ENCODE measurements around the gene ADGRA1. TPM values are rescaled to one million over a fixed set of nuclear protein-coding genes. Genes with fewer than 3 reads are reported as not detected.

The ADGRA1 gene
- total and polyA plus RNA-seq, 2 of the 8 experiments (the other 6 are each of a cell fraction or from before 2014, with no cell fraction given) = 0.17 to 0.21 TPM

DNA sequence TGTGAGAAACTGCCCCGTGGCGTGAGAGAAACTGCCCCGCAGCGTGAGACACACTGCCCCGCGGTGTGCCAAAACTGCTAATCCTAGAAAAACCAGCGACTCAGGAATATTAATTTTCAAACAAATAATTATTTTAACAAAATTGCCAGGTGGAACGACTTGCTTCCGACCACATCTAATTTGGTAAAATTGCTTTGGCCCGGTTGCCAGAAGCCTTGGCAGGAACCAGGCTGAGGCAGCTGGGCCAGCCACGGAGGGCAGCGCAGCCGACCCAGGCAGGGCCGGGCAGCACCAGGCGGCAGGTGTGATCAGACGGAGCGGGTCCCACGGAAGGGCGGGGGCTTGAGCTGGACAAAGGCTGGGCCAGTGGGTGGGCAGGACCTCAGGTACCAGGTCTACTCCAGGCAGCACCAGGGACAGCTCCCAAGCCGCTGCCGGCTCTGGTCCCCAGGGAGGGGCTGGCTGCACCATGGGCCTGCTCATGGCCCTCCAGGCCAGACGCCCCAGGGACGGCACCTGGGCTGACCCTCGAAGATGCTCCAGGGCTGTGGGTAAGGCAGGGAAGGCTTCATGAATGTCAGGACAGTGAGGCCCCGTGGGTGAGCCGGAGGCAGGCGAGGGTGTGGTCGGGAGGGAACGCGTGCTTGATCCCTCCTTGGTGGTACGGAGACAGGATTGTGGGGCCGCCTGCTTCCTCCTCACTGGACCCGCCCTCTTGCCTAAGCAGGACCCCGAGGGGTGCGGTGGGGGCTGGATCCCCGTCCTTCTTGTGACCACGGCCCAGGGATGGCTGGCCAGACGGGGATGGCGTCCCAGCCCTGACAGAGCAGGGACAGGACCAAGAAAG lies 7.7 kb upstream of the ADGRA1 start:
- FAIRE-seq = no peak
- H4K8ac ChIP-seq (ENCODE audit: extremely low read depth, insufficient read depth, low read length) = 0 out of 2 replicates have a peak overlapping the region, but pooled peaks have one; percentile 18
- H3K79me2 ChIP-seq (ENCODE audit: control insufficient read depth in 1 of 2, insufficient read depth in 2 of 2, low read length in 2 of 2) = no peaks in the 10 kb centered on the region
- no peaks in the 10 kb centered on the region for H3K79me1 ChIP-seq (ENCODE audit: low read depth, low read length)
- H3K4ac ChIP-seq (replicated peaks; ENCODE audit: insufficient read length, low read depth, low read length) = no peak overlapping the region
- TF ChIP-seq, protein P1, sequence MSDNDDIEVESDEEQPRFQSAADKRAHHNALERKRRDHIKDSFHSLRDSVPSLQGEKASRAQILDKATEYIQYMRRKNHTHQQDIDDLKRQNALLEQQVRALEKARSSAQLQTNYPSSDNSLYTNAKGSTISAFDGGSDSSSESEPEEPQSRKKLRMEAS (IDR thresholded peaks at IDR 0.05) = peak; percentile 34; the same call in 1 of the 2 replicates
- peak in 1 of 2 experiments; percentile 77; a peak in 2 of 4 replicates for TF ChIP-seq SIN3A (conservative IDR thresholded peaks at IDR 0.05 in 1 of 2, IDR thresholded peaks at IDR 0.05 in 1 of 2; ENCODE audit: low read depth in 1 of 2, low read length in 2 of 2)
- TF ChIP-seq NANOG (IDR thresholded peaks at IDR 0.05; ENCODE audit: insufficient read depth, low read depth, low read length, poor library complexity, severe bottlenecking) = no peak
- peak; percentile 78; the same call in 1 of the 2 replicates for TF ChIP-seq GABPA (IDR thresholded peaks at IDR 0.05; ENCODE audit: borderline replicate concordance, insufficient read depth, low read length)
- no peak for TF ChIP-seq POLR2A (IDR thresholded peaks at IDR 0.05; ENCODE audit: control extremely low read depth in 1 of 2, low read depth in 2 of 2, low read length in 2 of 2)
- no peak overlapping the region for H3K4me2 ChIP-seq (ENCODE audit: insufficient read depth in 1 of 2, low read depth in 2 of 2, low read length in 2 of 2)
- H3K4me3 ChIP-seq (ENCODE audit: extremely low read depth in 1 of 4, insufficient read depth in 2 of 4, low read depth in 3 of 4, low read length in 4 of 4) = no peak overlapping the region
- no peak overlapping the region for H2BK12ac ChIP-seq (ENCODE audit: low read depth, low read length)
- peaks cover 0 to 2% of the 10 kb centered on the region in 2 experiments; a peak in 1 of 4 replicates for H3K9me3 ChIP-seq (ENCODE audit: insufficient read depth in 2 of 2, low read depth in 1 of 2, low read length in 1 of 2)
- H2BK5ac ChIP-seq (ENCODE audit: low read depth, low read length) = no peak overlapping the region
- CTCF ChIA-PET (ENCODE audit: partially characterized antibody) = no interaction called here
- H3K27me3 ChIP-seq (replicated peaks in 1 of 4; ENCODE audit: control insufficient read depth in 3 of 4, extremely low read depth in 1 of 4, insufficient read depth in 3 of 4, low read length in 3 of 4) = no peaks in the 10 kb centered on the region
- H3K27ac ChIP-seq (ENCODE audit: low read depth, low read length) = no peak overlapping the region
- H3K23me2 ChIP-seq (ENCODE audit: low read depth, low read length) = no peaks in the 10 kb centered on the region
- H3K56ac ChIP-seq (replicated peaks; ENCODE audit: insufficient read length, low read depth, low read length) = no peak overlapping the region
- H3K14ac ChIP-seq (ENCODE audit: insufficient read length) = no peak overlapping the region
- no peak overlapping the region for H3K9ac ChIP-seq (replicated peaks in 1 of 4; ENCODE audit: extremely low read depth in 1 of 4, low read depth in 3 of 4, low read length in 3 of 4)
- no peak overlapping the region for H3K23ac ChIP-seq (ENCODE audit: insufficient read length)
- H2BK15ac ChIP-seq (ENCODE audit: low read length) = no peak overlapping the region
- DNase-seq (ENCODE audit: low read depth in 1 of 2, low spot score in 2 of 2) = peak in 1 of 2 experiments; percentile 87
- no peaks in the 10 kb centered on the region for H3K36me3 ChIP-seq (ENCODE audit: control insufficient read depth in 2 of 4, insufficient read depth in 4 of 4, low read length in 3 of 4)
- no peak overlapping the region for H3K18ac ChIP-seq (ENCODE audit: extremely low read depth, low read length)
- no peak overlapping the region for H2BK20ac ChIP-seq (ENCODE audit: low read length)
- H2AFZ ChIP-seq (ENCODE audit: low read length) = no peak overlapping the region
- peaks cover 0 to 3% of the 10 kb centered on the region in 2 experiments for H4K20me1 ChIP-seq (replicated peaks in 1 of 2; ENCODE audit: control insufficient read depth in 1 of 2, insufficient read depth in 2 of 2, low read length in 2 of 2)
- H2AK5ac ChIP-seq (ENCODE audit: low read depth, low read length) = no peak overlapping the region
- H4K91ac ChIP-seq (replicated peaks; ENCODE audit: insufficient read length, low read length) = no peak overlapping the region
- 73% methylated on average over 34 of the region's 39 CpGs; no CpG with 5 or more reads in 1 of the 2 experiments for WGBS, 2 experiments (ENCODE audit: extremely low coverage in 1 of 2, insufficient coverage in 1 of 2, insufficient read length in 1 of 2, insufficient replicate concordance in 2 of 2, low coverage in 1 of 2, low lambda C conversion rate in 2 of 2, missing lambda C conversion rate in 1 of 2)
- POLR2A ChIA-PET (ENCODE audit: partially characterized antibody) = no interaction called here
- no peaks in the 10 kb centered on the region; a peak in 1 of 7 replicates for H3K4me1 ChIP-seq (replicated peaks in 1 of 4; ENCODE audit: control insufficient read depth in 3 of 4, insufficient read depth in 4 of 4, low read length in 3 of 4)
- H2BK120ac ChIP-seq (replicated peaks; ENCODE audit: low read depth, low read length) = no peak overlapping the region
- no peak overlapping the region for H4K5ac ChIP-seq (ENCODE audit: insufficient read length, low read depth, low read length)
